ENCODE measurements around the gene TMOD1. TPM values are rescaled to one million over a fixed set of nuclear protein-coding genes. Genes with fewer than 3 reads are reported as not detected.

Gene TMOD1
- total RNA-seq, 1 donor from 2014 or later, result 186 TPM

DNA sequence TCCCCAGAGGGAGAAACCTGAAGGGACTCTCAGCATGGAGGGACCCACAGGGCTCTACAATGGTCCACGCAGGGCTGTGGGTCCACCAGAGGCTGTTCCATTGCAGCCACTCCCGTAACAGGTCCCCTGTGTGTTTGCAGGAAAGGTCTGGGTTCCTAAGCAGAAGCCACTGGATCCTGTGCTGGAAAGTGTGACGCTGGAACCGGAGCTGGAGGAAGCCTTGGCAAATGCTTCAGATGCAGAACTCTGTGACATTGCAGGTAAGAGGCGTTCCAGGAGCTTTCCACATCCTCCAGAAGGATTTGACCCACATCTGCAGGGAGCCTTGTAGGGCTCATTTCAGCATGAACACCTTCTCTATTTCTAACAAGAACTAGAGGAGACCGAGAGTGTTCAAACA lies 51.7 kb downstream of the TMOD1 start:
- Histone ChIP-seq H3K9me3 (replicated peaks) (no peaks in the 10 kb centered on the region), H3K36me3 (peaks cover 33% of the 10 kb centered on the region), H3K4me3 (no peak overlapping the region), H3K27me3 (ENCODE audit: low read depth) (no peaks in the 10 kb centered on the region), H3K27ac (replicated peaks) (peak overlapping the region; percentile 95), H3K4me1 (peaks cover 69% of the 10 kb centered on the region)
- DNase-seq, result no peak
- intact Hi-C loops (cut with micrococcal nuclease), result no loop called here
- TF ChIP-seq, protein P1, sequence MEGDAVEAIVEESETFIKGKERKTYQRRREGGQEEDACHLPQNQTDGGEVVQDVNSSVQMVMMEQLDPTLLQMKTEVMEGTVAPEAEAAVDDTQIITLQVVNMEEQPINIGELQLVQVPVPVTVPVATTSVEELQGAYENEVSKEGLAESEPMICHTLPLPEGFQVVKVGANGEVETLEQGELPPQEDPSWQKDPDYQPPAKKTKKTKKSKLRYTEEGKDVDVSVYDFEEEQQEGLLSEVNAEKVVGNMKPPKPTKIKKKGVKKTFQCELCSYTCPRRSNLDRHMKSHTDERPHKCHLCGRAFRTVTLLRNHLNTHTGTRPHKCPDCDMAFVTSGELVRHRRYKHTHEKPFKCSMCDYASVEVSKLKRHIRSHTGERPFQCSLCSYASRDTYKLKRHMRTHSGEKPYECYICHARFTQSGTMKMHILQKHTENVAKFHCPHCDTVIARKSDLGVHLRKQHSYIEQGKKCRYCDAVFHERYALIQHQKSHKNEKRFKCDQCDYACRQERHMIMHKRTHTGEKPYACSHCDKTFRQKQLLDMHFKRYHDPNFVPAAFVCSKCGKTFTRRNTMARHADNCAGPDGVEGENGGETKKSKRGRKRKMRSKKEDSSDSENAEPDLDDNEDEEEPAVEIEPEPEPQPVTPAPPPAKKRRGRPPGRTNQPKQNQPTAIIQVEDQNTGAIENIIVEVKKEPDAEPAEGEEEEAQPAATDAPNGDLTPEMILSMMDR (IDR thresholded peaks at IDR 0.05; ENCODE audit: borderline replicate concordance), result no peak

DNA sequence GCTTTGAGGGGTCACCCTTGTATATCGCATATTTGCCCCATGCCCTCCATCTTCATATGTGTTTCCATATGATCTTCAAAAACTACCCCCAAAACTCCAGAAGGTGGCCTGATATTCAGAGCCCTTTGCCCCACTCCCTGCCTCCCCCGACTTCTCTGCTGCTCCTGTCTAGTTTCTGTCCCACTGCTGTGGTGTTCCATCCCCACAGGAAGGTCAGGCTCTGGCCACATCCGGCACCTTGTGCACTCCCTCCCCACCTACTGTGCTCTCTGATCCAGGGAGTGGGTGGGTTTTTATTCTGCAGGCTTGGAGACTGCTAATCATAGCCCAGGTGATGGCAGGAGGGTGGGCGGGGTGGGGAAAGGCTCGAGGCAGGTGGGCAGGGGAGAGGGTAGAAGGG lies 52.4 kb downstream of the TMOD1 start:
- H3K4me1 ChIP-seq, result peaks cover 71% of the 10 kb centered on the region
- no peak overlapping the region for H3K4me3 ChIP-seq
- H3K27ac ChIP-seq (replicated peaks), result peak overlapping the region; percentile 95
- no peak for DNase-seq
- TF ChIP-seq, protein P1 (IDR thresholded peaks at IDR 0.05; ENCODE audit: borderline replicate concordance), result no peak
- intact Hi-C loops (cut with micrococcal nuclease), result no loop called here
- peaks cover 27% of the 10 kb centered on the region for H3K36me3 ChIP-seq
- no peaks in the 10 kb centered on the region for H3K9me3 ChIP-seq (replicated peaks)
- H3K27me3 ChIP-seq (ENCODE audit: low read depth), result no peaks in the 10 kb centered on the region

DNA sequence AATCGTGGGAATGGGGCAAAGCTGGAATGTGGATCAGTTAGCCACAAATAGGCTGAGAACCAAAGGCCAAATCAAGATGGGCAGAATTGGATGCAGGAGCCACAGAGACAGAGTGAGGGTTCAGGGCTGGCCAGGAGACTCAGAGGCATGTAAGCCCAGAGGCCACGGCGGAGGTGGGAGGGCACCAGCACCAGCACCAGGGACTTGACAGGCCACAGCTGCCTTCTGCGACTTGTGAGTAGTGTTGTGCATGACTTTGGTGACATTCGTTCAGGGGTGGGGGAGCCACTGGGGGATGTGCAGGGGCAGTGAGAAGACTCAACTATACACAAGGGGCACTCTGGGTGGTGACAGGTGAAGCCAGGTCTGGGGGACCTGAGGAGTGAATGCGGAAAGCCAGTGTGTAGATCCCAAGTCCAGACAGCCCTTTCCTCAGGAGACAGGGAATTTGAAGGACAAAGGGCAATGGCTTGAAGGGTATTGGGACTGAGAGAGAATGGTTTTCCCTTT lies 53.2 kb downstream of the TMOD1 start:
- DNase-seq, result no peak
- no peaks in the 10 kb centered on the region for H3K27me3 ChIP-seq (ENCODE audit: low read depth)
- peak overlapping the region; percentile 95 for H3K27ac ChIP-seq (replicated peaks)
- H3K4me1 ChIP-seq, result peaks cover 75% of the 10 kb centered on the region
- intact Hi-C loops (cut with micrococcal nuclease), result no loop called here
- TF ChIP-seq, protein P1 (IDR thresholded peaks at IDR 0.05; ENCODE audit: borderline replicate concordance), result no peak
- no peak overlapping the region for H3K4me3 ChIP-seq
- H3K9me3 ChIP-seq (replicated peaks), result no peaks in the 10 kb centered on the region
- peaks cover 19% of the 10 kb centered on the region for H3K36me3 ChIP-seq

DNA sequence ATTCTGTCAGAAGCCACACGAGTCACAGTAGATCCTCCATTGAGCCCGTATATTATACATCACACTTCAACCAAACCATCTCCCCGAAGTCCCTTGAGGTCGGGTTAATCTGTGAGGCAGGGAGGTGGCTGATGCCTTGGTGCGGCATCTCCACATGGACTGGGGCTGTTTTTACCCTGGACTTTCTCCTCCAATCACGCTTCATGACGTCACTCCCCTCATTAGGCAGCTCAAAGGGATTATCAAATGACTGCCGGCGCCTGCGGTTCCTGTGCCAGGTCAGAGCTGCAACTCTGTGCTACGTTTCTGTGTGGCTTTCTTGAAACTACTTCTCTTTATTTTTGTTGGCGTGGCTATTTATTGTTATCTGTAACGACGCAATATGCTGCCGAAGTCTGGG lies 53.7 kb downstream of the TMOD1 start:
- intact Hi-C loops (cut with micrococcal nuclease), result no loop called here
- peaks cover 14% of the 10 kb centered on the region for H3K36me3 ChIP-seq
- peak overlapping the region; percentile 95 for H3K27ac ChIP-seq (replicated peaks)
- TF ChIP-seq, protein P1 (IDR thresholded peaks at IDR 0.05; ENCODE audit: borderline replicate concordance), result no peak
- peaks cover 79% of the 10 kb centered on the region for H3K4me1 ChIP-seq
- DNase-seq, result peak; percentile 71
- no peaks in the 10 kb centered on the region for H3K27me3 ChIP-seq (ENCODE audit: low read depth)
- H3K9me3 ChIP-seq (replicated peaks), result no peaks in the 10 kb centered on the region
- no peak overlapping the region for H3K4me3 ChIP-seq

DNA sequence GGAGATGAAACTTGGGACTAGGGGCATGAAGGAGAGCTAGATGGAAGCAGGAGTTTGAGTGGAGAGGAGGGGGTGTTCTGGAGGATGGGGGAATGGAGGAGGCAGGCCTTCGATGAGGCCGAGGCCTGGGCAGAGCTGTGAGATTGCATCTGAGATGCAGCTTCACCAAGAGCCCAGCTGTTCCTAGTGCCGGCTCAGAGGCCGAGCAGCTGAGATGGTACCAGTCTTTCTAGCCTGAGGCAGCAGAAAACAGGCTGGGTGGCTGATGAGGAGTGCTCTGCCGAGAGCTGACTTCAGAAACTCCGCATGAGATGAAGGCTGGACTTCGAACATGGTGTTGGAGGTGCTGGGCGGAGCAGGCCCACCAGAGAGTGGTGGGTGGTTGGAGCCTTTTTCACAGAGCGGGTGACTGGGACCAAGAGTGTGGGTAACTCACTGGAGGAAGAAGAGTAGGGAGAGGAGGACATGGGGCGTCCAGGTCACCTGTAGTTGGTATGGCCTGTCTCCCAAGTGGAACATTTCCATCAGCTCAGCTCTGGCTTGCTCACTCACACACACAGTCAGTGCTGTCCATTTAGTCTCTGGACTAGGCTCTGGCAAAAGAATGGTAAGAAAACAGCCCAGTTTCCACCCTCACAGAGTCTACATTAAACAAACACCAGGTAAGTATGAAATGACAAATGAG lies 54.7 kb downstream of the TMOD1 start:
- Histone ChIP-seq H3K4me1 (peaks cover 89% of the 10 kb centered on the region), H3K27ac (replicated peaks) (peak overlapping the region; percentile 95), H3K9me3 (replicated peaks) (no peaks in the 10 kb centered on the region), H3K4me3 (no peak overlapping the region), H3K36me3 (peaks cover 14% of the 10 kb centered on the region), H3K27me3 (ENCODE audit: low read depth) (no peaks in the 10 kb centered on the region)
- DNase-seq, result no peak
- TF ChIP-seq, protein P1 (IDR thresholded peaks at IDR 0.05; ENCODE audit: borderline replicate concordance), result no peak
- intact Hi-C loops (cut with micrococcal nuclease), result no loop called here
